ENCODE data around the gene GLT6D1.
"Not testable (repeated sequence)": the region's sequence is repeated elsewhere in the genome, so short reads cannot be mapped to it uniquely, and the experiment has no call there.

DNA sequence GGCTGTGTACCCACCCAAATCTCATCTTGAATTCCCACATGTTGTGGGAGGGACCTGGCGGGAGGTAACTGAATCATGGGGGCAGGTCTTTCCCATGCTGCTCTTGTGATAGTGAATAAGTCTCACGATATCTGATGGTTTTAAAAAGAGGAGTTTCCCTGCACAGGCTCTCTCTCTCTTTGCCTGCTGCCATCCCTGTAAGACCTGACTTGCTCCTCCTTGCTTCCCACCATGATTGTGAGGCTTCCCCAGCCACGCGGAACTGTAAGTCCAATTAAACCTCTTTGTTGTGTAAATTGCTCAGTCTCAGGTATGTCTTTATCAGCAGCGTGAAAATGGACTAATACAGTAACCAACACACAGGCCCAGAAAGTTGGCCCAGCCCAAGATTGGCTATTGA, 29.7 kb upstream of the GLT6D1 start:
- not testable (repeated sequence) for TF ChIP-seq EZH2 (IDR thresholded peaks at IDR 0.05; ENCODE audit: borderline replicate concordance, insufficient read depth, low read depth, low read length, poor library complexity, severe bottlenecking)
- TF ChIP-seq, protein P1, sequence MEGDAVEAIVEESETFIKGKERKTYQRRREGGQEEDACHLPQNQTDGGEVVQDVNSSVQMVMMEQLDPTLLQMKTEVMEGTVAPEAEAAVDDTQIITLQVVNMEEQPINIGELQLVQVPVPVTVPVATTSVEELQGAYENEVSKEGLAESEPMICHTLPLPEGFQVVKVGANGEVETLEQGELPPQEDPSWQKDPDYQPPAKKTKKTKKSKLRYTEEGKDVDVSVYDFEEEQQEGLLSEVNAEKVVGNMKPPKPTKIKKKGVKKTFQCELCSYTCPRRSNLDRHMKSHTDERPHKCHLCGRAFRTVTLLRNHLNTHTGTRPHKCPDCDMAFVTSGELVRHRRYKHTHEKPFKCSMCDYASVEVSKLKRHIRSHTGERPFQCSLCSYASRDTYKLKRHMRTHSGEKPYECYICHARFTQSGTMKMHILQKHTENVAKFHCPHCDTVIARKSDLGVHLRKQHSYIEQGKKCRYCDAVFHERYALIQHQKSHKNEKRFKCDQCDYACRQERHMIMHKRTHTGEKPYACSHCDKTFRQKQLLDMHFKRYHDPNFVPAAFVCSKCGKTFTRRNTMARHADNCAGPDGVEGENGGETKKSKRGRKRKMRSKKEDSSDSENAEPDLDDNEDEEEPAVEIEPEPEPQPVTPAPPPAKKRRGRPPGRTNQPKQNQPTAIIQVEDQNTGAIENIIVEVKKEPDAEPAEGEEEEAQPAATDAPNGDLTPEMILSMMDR (IDR thresholded peaks at IDR 0.05), result not testable (repeated sequence)
